Mesenchymal stem cell (in vitro differentiated cells and primary cell): ENCODE data around the gene AMMECR1.

Source experiments
- DNase-seq: peaks from one replicate; pipeline ENCODE4 v3.0.0-alpha.2; 2013
- H2AFZ ChIP-seq: one replicate; pipeline ENCODE4 v1.6.1; 2013; ENCODE audit warnings: low read depth, mild to moderate bottlenecking, control low read depth, inconsistent platforms, low read length, moderate library complexity
- H2AK5ac ChIP-seq: 2 replicates; pipeline ENCODE4 v1.6.1; 2013; ENCODE audit warnings: low read length, moderate library complexity, mild to moderate bottlenecking, inconsistent platforms; ENCODE audit not compliant: severe bottlenecking
- H2BK120ac ChIP-seq: one replicate; pipeline ENCODE4 v1.6.1; 2013; ENCODE audit warnings: low read depth, mild to moderate bottlenecking, inconsistent platforms, low read length, moderate library complexity
- H2BK12ac ChIP-seq, 2 experiments: one replicate each; pipeline ENCODE4 v1.6.1; 2013; ENCODE audit warnings: inconsistent platforms in 2 of 2, low read length in 2 of 2, mild to moderate bottlenecking in 2 of 2, moderate library complexity in 2 of 2, control low read depth in 1 of 2
- H2BK15ac ChIP-seq: one replicate; pipeline ENCODE4 v1.6.1; 2013; ENCODE audit warnings: mild to moderate bottlenecking, low read depth, inconsistent platforms; ENCODE audit not compliant: poor library complexity, severe bottlenecking
- H2BK5ac ChIP-seq: 2 replicates; pipeline ENCODE4 v1.6.1; 2013; ENCODE audit warnings: low read depth, mild to moderate bottlenecking, low read length, control low read depth, inconsistent platforms; ENCODE audit not compliant: poor library complexity, severe bottlenecking
- H3K14ac ChIP-seq, 2 experiments: one replicate each; pipeline ENCODE4 v1.6.1; 2013; ENCODE audit warnings: inconsistent platforms in 2 of 2, low read length in 2 of 2, control low read depth in 1 of 2, mild to moderate bottlenecking in 1 of 2, moderate library complexity in 1 of 2
- H3K18ac ChIP-seq, 2 experiments: one replicate each; pipeline ENCODE4 v1.6.1; 2013; ENCODE audit warnings: inconsistent platforms in 2 of 2, low read length in 2 of 2, control low read depth in 1 of 2, low read depth in 1 of 2, mild to moderate bottlenecking in 1 of 2
- H3K23ac ChIP-seq, 2 experiments: one replicate each; pipeline ENCODE4 v1.6.1; 2013; ENCODE audit warnings: inconsistent platforms in 2 of 2, low read length in 2 of 2, mild to moderate bottlenecking in 2 of 2, moderate library complexity in 2 of 2, control low read depth in 1 of 2
- H3K27ac ChIP-seq: 2 replicates; pipeline ENCODE4 v1.5.1; 2013; ENCODE audit warnings: mild to moderate bottlenecking, moderate library complexity, low read length, control low read depth, inconsistent platforms; ENCODE audit not compliant: poor library complexity, severe bottlenecking
- H3K27me3 ChIP-seq, 2 experiments: 2 replicates each; pipeline versions ENCODE4 v1.6.1 to v1.7.0; 2013; ENCODE audit warnings: low read length in 2 of 2, mild to moderate bottlenecking in 2 of 2, moderate library complexity in 2 of 2, control low read depth in 1 of 2, inconsistent platforms in 1 of 2; ENCODE audit not compliant: control insufficient read depth in 1 of 2, insufficient read depth in 1 of 2
- H3K36me3 ChIP-seq, 2 experiments: 2 replicates each; pipeline versions ENCODE4 v1.6.1 to v1.7.0; 2013; ENCODE audit warnings: low read length in 2 of 2, control low read depth in 1 of 2, inconsistent platforms in 1 of 2, low read depth in 1 of 2, mild to moderate bottlenecking in 1 of 2; ENCODE audit not compliant: insufficient read depth in 2 of 2, control insufficient read depth in 1 of 2
- H3K4ac ChIP-seq, 2 experiments: one replicate each; pipeline ENCODE4 v1.6.1; 2013; ENCODE audit warnings: inconsistent platforms in 2 of 2, low read length in 2 of 2, mild to moderate bottlenecking in 2 of 2, moderate library complexity in 2 of 2, control low read depth in 1 of 2, low read depth in 1 of 2
- H3K4me1 ChIP-seq: 2 replicates; pipeline ENCODE4 v1.6.1; 2013; ENCODE audit warnings: low read depth, low read length, control low read depth; ENCODE audit not compliant: control insufficient read depth, insufficient read depth
- H3K4me2 ChIP-seq: 2 replicates; pipeline ENCODE4 v1.6.1; 2013; ENCODE audit warnings: low read length, mild to moderate bottlenecking, inconsistent platforms; ENCODE audit not compliant: poor library complexity, severe bottlenecking
- H3K4me3 ChIP-seq, 2 experiments: 2 replicates each; pipeline versions ENCODE4 v1.5.1 to v1.7.0; 2013; ENCODE audit warnings: low read length in 2 of 2, mild to moderate bottlenecking in 2 of 2, control low read depth in 1 of 2, low read depth in 1 of 2; ENCODE audit not compliant: insufficient read depth in 1 of 2
- H3K79me1 ChIP-seq: replicated peaks from 2 replicates; pipeline ENCODE4 v1.6.1; 2013; ENCODE audit warnings: mild to moderate bottlenecking, control low read depth, low read length, inconsistent platforms; ENCODE audit not compliant: poor library complexity, severe bottlenecking
- H3K9ac ChIP-seq: 2 replicates; pipeline ENCODE4 v1.7.0; 2013; ENCODE audit warnings: mild to moderate bottlenecking, low read length, moderate library complexity
- H3K9me3 ChIP-seq: 2 replicates; pipeline ENCODE4 v1.7.0; 2013; ENCODE audit warnings: mild to moderate bottlenecking, low read length; ENCODE audit not compliant: control insufficient read depth
- H4K8ac ChIP-seq: one replicate; pipeline ENCODE4 v1.6.1; 2013; ENCODE audit warnings: inconsistent platforms, mild to moderate bottlenecking, low read length, moderate library complexity
- H4K91ac ChIP-seq: one replicate; pipeline ENCODE4 v1.6.1; 2013; ENCODE audit warnings: mild to moderate bottlenecking, low read length, inconsistent platforms
- WGBS: methylation state at CpG from one replicate; pipeline ENCODE4 v1.1.7; 2013; ENCODE audit warnings: mixed read lengths; 5-methylcytosine and 5-hydroxymethylcytosine counted together

Gene AMMECR1

GRCh38 chrX:110304884-110305283, 13.0 kb downstream of the AMMECR1 start:
- H3K79me1 ChIP-seq = no peaks in the 10 kb centered on the region
- H4K91ac ChIP-seq = no peak overlapping the region
- peaks cover 0 to 10% of the 10 kb centered on the region in 2 experiments for H3K27me3 ChIP-seq
- H3K23ac ChIP-seq = no peak overlapping the region
- no peak overlapping the region for H2AK5ac ChIP-seq
- no peaks in the 10 kb centered on the region for H3K9me3 ChIP-seq
- no peak for DNase-seq
- H3K4me3 ChIP-seq = no peak overlapping the region
- no peak overlapping the region for H3K18ac ChIP-seq
- H3K36me3 ChIP-seq = no peaks in the 10 kb centered on the region
- no peak overlapping the region for H3K27ac ChIP-seq
- H2BK5ac ChIP-seq = no peak overlapping the region
- H3K4ac ChIP-seq = no peak overlapping the region
- H3K4me2 ChIP-seq = no peak overlapping the region
- no peaks in the 10 kb centered on the region for H3K4me1 ChIP-seq
- no peak overlapping the region for H2AFZ ChIP-seq
- H3K14ac ChIP-seq = no peak overlapping the region
- H3K9ac ChIP-seq = no peak overlapping the region
- H4K8ac ChIP-seq = no peak overlapping the region
- no peak overlapping the region for H2BK12ac ChIP-seq
- H2BK120ac ChIP-seq = no peak overlapping the region
- no peak overlapping the region for H2BK15ac ChIP-seq

GRCh38 chrX:110304371-110304770, 13.5 kb downstream of the AMMECR1 start:
- Histone ChIP-seq H2BK5ac (no peak overlapping the region), H4K91ac (no peak overlapping the region), H3K4me3 (no peak overlapping the region), H3K23ac (no peak overlapping the region), H3K14ac (no peak overlapping the region), H2BK12ac (no peak overlapping the region), H3K4me1 (no peaks in the 10 kb centered on the region), H4K8ac (no peak overlapping the region), H3K36me3 (no peaks in the 10 kb centered on the region), H3K79me1 (no peaks in the 10 kb centered on the region), H3K18ac (no peak overlapping the region), H2BK15ac (no peak overlapping the region), H3K4ac (no peak overlapping the region), H2AK5ac (no peak overlapping the region), H3K4me2 (no peak overlapping the region), H3K27me3 (peaks cover 0 to 10% of the 10 kb centered on the region in 2 experiments), H2AFZ (no peak overlapping the region), H3K9ac (no peak overlapping the region), H3K27ac (no peak overlapping the region), H3K9me3 (no peaks in the 10 kb centered on the region), H2BK120ac (no peak overlapping the region)
- DNase-seq = no peak
- WGBS = no CpG with 5 or more reads among the region's 1 CpG

- no peak overlapping the region for H3K23ac ChIP-seq
- no peak for DNase-seq
- H3K4me1 ChIP-seq = no peaks in the 10 kb centered on the region
- H3K27ac ChIP-seq = no peak overlapping the region
- no peak overlapping the region for H2BK12ac ChIP-seq
- H2BK120ac ChIP-seq = no peak overlapping the region
- H3K79me1 ChIP-seq = no peaks in the 10 kb centered on the region
- no peak overlapping the region for H3K14ac ChIP-seq
- H2BK15ac ChIP-seq = no peak overlapping the region
- no peak overlapping the region for H3K4me3 ChIP-seq
- peaks cover 0 to 10% of the 10 kb centered on the region in 2 experiments for H3K27me3 ChIP-seq
- no peak overlapping the region for H2AK5ac ChIP-seq
- no peak overlapping the region for H3K18ac ChIP-seq
- H3K4ac ChIP-seq = no peak overlapping the region
- H4K91ac ChIP-seq = no peak overlapping the region
- WGBS = 100% methylated on average over 2 of the region's 3 CpGs
- no peaks in the 10 kb centered on the region for H3K9me3 ChIP-seq
- no peak overlapping the region for H2AFZ ChIP-seq
- H3K9ac ChIP-seq = no peak overlapping the region
- no peak overlapping the region for H2BK5ac ChIP-seq
- no peak overlapping the region for H3K4me2 ChIP-seq
- H3K36me3 ChIP-seq = no peaks in the 10 kb centered on the region
- no peak overlapping the region for H4K8ac ChIP-seq
Observed at GRCh38 chrX:110302975-110303374, 14.9 kb downstream of the AMMECR1 start.

- H3K23ac ChIP-seq = no peak overlapping the region
- H3K9me3 ChIP-seq = no peaks in the 10 kb centered on the region
- no peaks in the 10 kb centered on the region for H3K4me1 ChIP-seq
- H2BK12ac ChIP-seq = no peak overlapping the region
- WGBS = 100% methylated on average over 1 of the region's 1 CpG
- no peak overlapping the region for H3K9ac ChIP-seq
- no peak overlapping the region for H3K18ac ChIP-seq
- no peak overlapping the region for H4K8ac ChIP-seq
- no peak overlapping the region for H2AFZ ChIP-seq
- no peak overlapping the region for H2AK5ac ChIP-seq
- H3K4me3 ChIP-seq = no peak overlapping the region
- peaks cover 0 to 10% of the 10 kb centered on the region in 2 experiments for H3K27me3 ChIP-seq
- H2BK120ac ChIP-seq = no peak overlapping the region
- no peak overlapping the region for H3K4me2 ChIP-seq
- H3K79me1 ChIP-seq = no peaks in the 10 kb centered on the region
- no peaks in the 10 kb centered on the region for H3K36me3 ChIP-seq
- no peak overlapping the region for H2BK15ac ChIP-seq
- no peak overlapping the region for H3K27ac ChIP-seq
- H4K91ac ChIP-seq = no peak overlapping the region
- DNase-seq = no peak
- no peak overlapping the region for H2BK5ac ChIP-seq
- H3K14ac ChIP-seq = no peak overlapping the region
- H3K4ac ChIP-seq = no peak overlapping the region
Observed at GRCh38 chrX:110301194-110301593, 16.7 kb downstream of the AMMECR1 start.
